GM03348 (cell line): ENCODE data around the gene CETP.
A peak's percentile ranks its signal among the peaks of the same experiment; 100 is the strongest.
"Not testable (repeated sequence)": the region's sequence is repeated elsewhere in the genome, so short reads cannot be mapped to it uniquely, and the experiment has no call there.

ENCODE experiments used
- DNase-seq: peaks from one replicate; pipeline ENCODE4 v3.0.0; 2012; ENCODE audit warnings: low spot score

The CETP gene

DNA sequence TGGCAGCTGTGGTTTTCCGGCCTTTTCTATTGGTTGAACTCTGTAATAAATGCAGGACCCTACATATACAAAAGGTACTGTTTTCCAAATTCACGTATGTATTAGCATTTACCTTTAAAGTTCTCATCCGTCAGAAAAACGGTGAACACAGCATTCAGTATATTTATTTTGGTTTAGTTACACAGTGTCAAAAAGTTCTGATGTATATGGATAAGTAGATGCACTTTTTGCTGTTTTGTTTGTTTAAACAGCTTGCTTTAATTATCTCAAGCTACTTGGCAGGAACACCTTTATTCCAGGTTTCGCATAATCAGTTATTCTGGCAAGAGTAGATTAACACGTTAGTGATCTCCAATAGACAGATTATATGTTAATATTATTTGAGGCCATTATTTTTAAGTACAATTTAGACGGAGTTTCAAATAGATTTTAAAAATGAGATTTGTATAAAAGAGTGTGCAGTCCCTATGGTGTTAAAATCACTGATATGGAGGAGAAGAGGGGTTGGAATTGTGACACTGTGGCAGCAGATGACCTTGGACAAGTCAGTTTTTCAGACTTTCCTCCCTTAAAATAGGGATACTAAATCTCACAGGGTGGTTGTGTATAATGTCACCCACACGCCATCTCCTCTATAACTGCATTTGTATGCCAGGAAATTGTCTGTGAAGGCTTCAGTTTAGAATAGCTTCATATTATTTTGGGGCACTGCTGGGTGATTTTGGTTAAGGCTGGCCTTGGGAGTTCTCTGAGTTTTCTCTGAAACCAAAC, 27.7 kb upstream of the CETP start:
- DNase-seq, result no peak

DNA sequence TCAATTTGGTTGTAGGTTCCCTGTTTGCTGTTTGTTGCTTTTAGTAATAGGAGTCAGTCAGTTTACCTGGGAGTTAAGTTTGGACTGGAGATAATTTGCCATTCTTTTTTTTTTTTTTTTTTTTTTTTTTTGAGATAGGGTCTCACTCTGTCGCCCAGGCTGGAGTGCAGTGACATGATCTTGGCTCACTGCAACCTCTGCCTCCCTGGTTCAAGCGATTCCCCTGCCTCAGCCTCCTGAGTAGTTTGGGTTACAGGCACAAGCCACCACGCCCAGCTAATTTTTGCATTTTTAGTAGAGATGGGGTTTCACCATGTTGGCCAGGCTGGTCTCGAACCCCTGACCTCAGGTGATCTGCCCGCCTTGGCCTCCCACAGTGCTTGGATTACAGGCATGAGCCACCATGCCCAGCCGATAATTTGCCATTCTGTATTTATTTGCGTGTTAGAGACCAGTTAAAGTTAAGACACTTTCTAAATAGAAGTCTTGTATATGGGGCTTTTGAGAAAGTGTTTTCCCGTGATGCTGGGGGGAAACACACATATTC, 27.1 kb upstream of the CETP start:
- not testable (repeated sequence) for DNase-seq

DNA sequence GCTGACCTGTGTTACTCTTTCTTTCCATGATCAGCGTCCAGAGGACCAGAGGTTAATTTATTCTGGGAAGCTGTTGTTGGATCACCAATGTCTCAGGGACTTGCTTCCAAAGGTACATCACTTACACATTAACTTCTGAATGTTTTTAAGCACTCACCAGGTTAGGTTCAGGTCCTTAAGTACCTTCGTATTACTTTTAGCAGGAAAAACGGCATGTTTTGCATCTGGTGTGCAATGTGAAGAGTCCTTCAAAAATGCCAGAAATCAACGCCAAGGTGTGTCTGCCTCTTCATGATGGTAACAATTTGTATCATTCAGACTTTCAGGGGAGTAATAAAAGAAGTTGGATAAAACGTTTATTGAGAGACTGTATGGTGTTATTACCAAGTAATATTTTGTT, 26.5 kb upstream of the CETP start:
- DNase-seq, result no peak

DNA sequence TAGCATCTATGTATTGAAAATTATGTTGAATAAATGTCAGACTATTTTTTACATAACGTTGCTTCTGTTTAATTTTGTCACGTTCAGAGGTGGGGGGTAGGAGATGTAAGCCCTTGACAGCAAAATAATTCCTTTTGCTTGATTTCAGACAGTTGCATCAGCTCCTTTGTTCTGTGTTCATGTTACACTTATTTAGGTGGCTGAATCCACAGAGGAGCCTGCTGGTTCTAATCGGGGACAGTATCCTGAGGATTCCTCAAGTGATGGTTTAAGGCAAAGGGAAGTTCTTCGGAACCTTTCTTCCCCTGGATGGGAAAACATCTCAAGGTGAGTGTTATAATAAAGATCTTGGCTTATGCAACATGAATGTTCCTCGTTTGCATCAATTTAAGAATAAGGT, 25.3 kb upstream of the CETP start:
- DNase-seq, result no peak

DNA sequence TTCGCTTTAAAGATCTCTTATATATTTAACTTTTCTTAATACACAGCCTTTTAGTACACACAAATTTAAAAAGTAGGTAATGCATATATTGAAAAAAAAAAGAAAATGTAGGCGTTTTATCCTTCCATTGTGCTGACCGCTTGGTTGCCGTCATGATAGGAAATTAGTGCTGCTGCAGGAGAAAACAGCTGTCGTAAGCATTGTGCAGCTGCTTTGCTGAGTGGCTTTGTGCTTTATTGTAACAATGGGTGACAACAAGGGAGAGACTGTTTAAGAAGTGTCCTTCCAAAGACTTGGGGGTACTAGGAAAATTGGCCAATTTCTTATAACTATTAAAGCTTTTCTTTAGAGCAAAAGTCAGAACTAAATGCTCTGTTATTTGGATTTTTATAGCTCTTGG, 24.8 kb upstream of the CETP start:
- DNase-seq, result no peak

DNA sequence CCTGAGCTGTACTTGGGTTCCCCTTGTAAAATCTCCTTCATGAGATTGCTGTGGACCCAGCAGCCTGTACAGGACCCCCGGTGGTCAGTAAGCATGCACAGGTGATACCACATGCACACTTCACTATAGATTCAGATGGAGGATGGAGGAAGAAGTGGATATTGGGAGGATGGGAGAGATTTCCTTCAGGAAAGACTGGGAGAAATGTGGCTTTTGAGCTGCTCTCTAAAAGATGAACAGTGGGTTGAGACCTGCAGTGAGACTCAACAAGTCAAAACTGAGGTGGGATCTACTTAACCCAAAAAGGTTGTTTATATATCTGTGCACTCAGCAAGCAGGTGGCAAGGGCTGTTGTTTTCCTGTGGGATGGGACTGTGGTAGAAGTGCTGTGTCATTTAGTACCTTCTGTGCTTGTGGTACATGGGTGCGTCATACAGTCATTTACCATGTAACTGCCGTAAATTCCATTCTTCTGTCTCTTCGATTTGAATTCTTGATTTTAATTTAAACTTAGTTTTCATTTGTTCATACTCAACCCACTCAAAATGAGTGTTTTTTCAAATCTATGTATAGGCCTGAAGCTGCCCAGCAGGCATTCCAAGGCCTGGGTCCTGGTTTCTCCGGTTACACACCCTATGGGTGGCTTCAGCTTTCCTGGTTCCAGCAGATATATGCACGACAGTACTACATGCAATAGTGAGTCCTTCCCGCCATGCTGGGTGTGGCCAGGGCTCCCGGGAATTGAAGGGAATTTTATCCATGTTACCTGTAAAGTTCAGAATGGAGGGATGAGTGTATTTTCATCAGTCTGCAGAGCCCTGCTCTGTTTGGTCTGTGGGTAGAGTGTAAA, 22.9 kb upstream of the CETP start:
- no peak for DNase-seq

DNA sequence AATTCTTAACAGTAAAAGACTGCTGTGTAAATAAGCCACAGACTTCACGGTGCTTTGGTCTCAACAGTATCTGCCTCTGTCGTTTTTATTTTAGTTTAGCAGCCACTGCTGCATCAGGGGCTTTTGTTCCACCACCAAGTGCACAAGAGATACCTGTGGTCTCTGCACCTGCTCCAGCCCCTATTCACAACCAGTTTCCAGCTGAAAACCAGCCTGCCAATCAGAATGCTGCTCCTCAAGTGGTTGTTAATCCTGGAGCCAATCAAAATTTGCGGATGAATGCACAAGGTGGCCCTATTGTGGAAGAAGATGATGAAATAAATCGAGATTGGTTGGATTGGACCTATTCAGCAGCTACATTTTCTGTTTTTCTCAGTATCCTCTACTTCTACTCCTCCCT, 21.9 kb upstream of the CETP start:
- DNase-seq, result no peak

DNA sequence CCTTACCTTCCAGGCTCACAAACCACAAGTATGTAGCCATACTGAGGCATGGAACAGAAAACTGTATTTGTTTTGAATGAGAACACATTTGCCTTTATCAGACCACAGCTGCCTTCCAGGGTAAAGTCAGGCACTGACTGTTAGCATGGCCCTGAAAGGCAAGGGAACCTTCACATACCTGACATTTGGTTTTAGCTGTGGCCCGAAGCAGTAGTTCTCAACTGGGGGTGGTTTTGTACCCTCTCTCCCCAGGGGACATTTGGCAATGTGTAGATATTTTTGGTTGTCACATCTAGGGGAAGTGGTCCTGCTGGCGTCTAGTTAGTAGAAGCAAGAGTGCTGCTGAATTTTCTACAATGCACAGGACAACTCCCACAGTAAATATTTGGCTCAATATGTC, 20.7 kb upstream of the CETP start:
- DNase-seq, result no peak

DNA sequence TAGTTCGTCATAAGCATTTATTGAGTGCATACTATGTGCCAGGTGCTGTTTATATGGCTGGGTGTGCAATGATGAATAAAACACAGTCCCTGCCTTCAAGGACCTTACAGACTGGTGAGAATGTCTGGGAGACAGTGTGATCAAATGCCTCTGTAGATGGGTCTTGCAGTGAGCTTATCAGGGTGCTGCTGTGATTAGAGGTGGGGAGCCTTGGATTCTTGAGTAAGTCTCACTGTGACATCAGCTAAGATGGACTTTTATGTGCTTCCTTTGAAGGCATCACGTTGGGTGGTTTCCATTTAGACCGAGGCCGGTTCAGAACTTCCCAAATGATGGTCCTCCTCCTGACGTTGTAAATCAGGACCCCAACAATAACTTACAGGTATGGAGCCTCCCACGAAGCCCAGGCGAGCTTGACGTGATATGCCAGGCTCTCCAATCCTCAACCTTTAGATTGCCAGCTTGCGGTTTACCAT, 19.9 kb upstream of the CETP start:
- DNase-seq, result no peak

DNA sequence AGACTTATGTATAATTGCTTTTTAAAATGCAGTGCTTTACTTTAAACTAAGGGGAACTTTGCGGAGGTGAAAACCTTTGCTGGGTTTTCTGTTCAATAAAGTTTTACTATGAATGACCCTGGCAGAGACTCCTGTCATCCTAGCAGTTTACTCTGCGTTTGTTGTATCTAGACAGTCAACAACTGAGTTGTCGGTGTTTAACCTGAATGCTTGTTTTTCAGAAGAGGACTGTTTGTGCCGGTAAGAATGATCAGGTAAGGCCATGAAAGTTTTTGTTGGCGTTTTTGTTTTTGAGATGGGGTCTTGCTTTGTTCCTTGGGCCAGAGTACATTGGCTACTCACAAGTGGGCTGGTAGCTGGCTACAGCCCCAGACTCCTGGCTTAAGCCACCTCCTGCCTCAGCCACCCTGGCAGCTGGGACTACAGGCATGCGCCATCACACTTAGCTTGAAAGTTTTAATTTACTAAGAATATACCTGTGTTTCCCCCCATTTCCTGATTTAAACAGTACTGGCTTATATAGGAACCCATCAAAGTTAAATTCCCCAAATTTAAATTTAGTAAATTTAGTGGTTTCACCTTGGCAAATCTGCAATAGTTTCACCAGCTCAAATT, 17.9 kb upstream of the CETP start:
- DNase-seq, result no peak

DNA sequence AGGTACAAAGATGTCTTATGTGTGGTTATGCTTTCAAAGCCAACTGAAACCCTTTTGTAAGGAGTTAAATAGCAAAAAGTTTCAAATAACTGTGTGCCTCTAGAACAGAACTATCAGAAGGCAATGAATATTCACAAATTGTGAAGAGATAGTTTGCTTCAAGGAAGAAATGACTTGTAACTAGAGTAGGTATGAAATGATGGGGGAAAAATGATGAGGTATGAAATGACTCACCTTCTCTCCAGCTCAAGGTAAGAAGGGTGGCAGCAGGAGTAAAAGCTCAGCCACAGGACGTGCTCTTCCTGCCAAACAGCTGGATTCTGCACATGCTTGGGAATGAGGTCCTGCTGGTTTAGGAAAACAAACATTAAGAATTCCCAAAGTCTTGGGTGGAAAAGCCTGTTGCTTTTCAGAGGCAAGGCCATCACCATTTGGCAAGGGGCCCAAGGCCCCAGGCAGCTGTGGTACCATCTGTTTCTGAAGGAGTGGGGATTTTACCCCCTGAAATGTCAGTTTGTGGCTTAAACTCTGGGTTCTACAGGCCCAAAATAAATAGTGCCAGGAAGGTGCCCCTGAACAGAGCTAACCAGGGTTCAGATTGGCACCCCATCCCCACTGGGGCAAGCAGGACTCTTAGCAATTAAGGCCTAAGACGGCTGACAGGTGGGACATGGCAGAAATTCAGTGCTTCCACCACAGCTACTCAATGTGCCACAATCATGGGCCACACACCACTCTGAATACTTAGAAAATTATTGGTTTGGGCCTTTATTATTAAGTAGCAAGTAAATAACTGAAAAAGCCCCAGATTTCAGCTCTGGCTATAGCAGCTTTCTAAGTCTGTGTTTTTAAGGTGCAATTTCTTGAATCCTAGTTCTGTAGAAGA, 16.6 kb upstream of the CETP start:
- no peak for DNase-seq

DNA sequence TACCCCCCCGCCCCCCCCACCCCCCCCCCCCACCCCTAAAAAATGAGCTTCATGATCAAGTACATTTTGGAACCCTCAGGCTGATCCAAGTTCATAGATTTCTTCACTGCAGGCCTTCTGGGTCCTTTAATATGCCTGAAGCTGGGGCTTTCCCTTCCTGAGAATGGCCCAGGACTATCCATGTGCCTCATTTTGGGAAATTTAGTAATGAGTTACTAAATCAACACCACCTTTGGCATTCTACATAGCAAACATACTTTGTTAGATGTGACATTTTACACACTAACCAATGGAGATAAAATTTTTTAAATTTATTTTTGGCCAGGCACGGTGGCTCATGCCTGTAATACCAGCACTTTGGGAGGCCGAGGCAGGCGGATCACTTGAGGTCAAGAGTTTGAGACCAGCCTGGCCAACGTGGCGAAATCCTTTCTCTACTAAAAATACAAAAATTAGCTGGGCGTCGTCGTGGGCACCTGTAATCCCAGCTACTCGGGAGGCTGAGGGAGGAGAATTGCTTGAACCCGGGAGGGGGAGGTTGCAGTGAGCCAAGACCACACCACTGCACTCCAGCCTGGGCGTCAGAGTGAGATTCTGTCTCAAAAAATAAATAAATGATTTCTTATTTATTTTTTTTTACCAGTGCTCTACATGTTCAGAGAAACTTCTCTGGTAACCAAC, 15.8 kb upstream of the CETP start:
- DNase-seq, result no peak

DNA sequence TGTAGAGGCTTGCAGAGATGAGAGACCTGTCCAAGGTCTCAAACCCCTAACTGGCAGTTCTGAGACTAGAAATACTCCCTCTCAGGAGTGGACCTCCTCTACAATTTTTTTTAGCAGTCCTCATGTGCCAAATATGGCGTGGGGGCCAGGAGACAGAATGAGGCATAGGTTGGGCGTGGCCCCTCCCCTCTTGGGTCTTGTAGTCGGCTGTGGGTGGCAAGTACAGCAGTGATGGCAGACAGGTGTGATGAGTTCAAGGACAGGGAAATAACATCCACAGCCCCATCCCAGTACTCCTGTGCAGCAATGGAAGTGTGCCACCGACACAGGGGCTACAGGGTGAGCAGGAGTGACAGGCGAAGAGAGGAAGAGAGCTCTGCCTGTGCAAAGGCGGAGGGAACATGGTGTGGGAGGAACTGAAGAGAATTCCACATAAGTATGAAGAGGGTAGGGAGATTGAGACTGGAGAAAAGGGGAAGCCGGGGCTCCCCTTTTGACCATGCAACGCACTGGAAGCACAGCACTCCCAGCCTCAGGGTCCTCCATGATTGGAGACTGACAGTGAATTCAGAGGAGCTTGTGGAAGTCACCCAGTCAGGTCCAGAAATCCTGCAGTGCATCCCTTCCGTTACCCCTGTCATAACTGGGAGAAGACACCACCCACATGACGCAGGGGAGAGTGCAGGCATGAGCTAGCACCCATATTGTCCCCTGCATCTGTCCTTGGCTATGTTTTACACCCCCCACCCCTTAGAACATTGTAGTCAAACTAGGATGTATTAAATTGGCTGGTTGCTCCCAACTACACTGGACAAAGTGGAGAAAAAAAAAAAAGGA, 14.8 kb upstream of the CETP start:
- DNase-seq, result no peak

DNA sequence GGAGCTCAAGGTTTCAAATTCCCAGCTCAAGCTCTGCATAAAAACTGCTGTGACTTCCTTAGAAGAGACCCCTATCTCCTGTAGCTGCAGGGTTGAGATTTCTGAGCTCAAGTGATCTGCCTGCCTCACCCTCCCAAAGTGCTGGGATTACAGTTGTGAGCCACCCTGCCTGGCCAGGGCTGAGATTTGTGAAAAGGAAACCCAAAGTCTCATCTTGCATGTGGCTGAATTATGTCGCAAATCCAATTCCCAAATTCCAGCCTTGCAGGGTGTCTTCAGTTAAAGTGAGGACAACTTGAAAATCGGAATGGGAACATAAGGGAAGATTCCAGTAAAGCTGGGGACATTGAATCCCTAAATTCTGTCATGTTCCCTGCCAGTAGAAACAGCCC, 14.2 kb upstream of the CETP start:
- DNase-seq, result no peak

DNA sequence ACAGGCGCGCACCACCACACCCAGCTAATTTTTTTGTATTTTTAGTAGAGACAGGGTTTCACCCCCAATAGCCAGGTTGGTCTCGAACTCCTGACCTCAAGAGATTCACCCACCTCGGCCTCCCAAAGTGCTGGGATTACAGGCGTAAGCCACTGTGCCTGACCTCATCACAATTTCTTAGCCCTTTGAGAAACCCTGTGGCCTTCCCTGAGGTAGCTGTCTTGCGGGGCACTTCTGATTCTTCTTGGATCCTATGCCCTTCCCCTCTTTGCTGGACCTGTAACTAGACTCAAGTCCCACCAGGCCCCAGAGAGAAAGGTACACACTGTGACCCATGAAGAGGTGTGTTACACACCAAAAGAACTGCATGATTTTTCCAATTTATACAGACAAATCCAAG, 13.5 kb upstream of the CETP start:
- no peak for DNase-seq

DNA sequence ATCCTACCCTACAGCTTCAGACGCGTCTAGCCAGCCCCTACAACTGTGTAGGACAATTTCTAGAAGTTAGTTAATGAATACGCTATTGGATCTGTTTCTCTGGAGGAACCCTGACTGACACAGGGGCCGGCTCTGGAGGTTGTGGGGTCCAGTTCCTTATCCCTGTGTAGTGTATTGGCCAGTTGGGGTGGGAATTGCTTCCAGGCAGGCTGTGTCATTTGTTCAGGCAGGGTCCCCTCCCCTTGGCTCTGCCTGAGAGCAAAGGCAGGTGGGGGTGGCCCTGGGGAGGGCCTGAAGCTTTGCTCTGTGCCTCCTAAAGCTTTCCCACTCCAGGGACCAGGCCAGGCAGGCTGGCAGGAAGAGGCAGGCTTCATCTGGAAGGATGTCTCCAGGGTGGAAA, 11.7 kb upstream of the CETP start:
- DNase-seq, result no peak

DNA sequence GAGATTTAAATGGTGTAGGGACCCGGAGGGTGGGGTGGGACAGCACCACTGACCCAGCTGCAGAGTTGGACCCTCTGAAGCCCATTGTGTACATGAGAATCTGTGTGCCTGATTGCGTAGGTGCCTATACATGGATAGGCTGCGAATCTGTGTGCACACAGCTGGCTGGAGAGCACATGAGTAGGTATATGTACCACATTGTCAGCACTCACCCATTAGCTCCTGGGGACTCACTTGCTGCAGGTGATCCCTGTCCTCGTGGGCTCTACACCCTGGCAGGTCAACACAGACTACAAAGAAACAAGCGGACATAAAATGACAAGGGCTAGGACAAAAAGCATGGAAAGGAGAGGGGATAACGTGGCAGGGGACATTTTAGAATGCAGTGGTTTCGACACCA, 11.3 kb upstream of the CETP start:
- DNase-seq, result no peak

DNA sequence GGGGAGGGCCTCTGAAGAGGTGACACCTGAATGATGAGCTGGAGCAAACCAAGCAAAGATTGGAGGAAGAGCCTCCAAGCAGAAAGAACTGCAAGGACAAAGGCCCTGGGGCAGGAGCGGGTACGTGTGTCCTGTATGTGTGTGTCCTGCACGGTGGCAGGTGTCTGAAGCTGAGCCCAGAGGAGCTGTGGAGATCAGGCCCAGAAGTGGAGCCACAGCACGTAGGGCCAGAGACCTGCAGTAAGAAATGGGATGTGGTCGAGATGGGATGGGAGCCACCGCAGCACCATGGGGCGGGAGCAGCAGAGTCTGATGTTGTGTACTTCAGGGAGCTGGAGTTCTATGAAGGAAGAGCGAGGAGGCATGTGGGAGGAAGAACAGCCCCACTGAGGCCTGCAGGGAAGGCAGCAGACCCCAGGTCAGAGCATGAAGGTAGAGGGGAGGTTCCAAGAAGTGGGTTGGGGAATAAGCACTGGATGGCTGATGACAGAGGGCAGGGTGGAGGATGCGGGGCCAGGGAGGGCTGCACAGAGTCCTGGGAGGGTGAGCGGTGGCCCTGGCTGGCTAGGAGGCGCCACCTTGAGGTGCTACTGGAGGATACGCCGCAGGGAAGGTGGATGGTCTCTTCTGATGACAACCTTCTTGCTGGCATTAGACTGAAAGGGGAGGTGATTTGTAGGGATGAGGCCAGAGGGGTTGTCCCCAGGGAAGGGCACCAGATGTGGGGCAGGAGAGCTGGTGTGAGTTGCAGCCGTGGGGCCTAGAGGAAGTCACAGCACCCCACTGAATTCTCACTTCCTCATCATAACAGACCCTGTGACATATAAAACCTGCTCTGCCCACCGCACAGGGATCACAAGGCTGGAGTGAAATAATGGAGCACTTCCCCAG, 10.6 kb upstream of the CETP start:
- DNase-seq, result peak; percentile 82

DNA sequence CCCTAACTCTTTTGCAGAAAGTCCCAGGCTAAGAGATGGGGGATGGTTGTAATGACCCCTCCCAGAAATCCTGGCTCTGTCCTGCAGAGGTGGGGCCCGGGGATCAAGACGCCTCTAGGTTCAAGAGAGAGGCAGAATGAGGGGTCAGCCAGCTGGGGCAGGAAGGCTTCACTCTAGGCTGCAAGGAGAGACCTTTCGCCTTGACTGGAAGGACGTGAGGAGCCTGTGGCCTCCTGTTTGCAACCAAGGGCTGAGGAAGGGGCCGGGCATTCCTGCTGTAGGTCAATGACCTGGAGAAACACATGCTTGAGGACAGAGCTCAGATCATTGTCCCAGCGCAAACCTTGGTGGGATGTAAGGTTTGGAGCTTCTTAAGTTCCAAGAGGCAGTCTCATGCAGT, 8.7 kb upstream of the CETP start:
- DNase-seq, result no peak
